ENCODE results near the gene ITFG2.

The ITFG2 gene

GRCh38 chr12:2795291-2796186 is 16.9 kb upstream of the ITFG2 start:
- peak in 13 of 14 donors; percentile 51 to 91 (median 74) for DNase-seq

- DNase-seq = peak in 1 of 14 donors; percentile 19
These were observed 16.2 kb upstream of the ITFG2 start for GRCh38 chr12:2796187-2796666.

GRCh38 chr12:2797721-2798418 is 14.6 kb upstream of the ITFG2 start:
- DNase-seq = peak in 1 of 14 donors; percentile 24

GRCh38 chr12:2800046-2800570 is 12.4 kb upstream of the ITFG2 start:
- no peak for DNase-seq

GRCh38 chr12:2801044-2801783 is 11.3 kb upstream of the ITFG2 start:
- DNase-seq = peak in 4 of 14 donors; percentile 9 to 89 (median 32)

GRCh38 chr12:2803635-2804392 is 8.7 kb upstream of the ITFG2 start:
- DNase-seq = no peak

GRCh38 chr12:2804393-2805142 is 7.9 kb upstream of the ITFG2 start:
- DNase-seq = peak in 7 of 14 donors; percentile 8 to 66 (median 30)

GRCh38 chr12:2805143-2805520 is 7.3 kb upstream of the ITFG2 start:
- no peak for DNase-seq

GRCh38 chr12:2806700-2807099 is 5.8 kb upstream of the ITFG2 start:
- DNase-seq = no peak

- DNase-seq = no peak
These were observed 667 bp upstream of the ITFG2 start for GRCh38 chr12:2811801-2812200.

- peak in 1 of 14 donors; percentile 59 for DNase-seq
These were observed 1.0 kb downstream of the ITFG2 start for GRCh38 chr12:2813214-2814185.

GRCh38 chr12:2819810-2820209 is 7.3 kb downstream of the ITFG2 start:
- DNase-seq = no peak

- DNase-seq = no peak
These were observed 8.0 kb downstream of the ITFG2 start for GRCh38 chr12:2820432-2820831.

- no peak for DNase-seq
These were observed 11.0 kb downstream of the ITFG2 start for GRCh38 chr12:2823483-2823882.

- DNase-seq = no peak
These were observed 12.1 kb downstream of the ITFG2 start for GRCh38 chr12:2824541-2824940.

- DNase-seq = no peak
These were observed 12.7 kb downstream of the ITFG2 start for GRCh38 chr12:2825132-2825531.

GRCh38 chr12:2826036-2826435 is 13.6 kb downstream of the ITFG2 start:
- DNase-seq = no peak

GRCh38 chr12:2826721-2827515 is 14.4 kb downstream of the ITFG2 start:
- peak in 1 of 14 donors; percentile 47 for DNase-seq

- DNase-seq = no peak
These were observed 16.8 kb downstream of the ITFG2 start for GRCh38 chr12:2829275-2829674.

Measured in C1 segment of cervical spinal cord (tissue), 14 donors.